ENCODE data around the gene ASPSCR1. TPM values are rescaled to one million over a fixed set of nuclear protein-coding genes. Genes with fewer than 3 reads are reported as not detected.

ASPSCR1 gene
- total and polyA plus RNA-seq, 2 of the 13 experiments (the other 11 are each of a cell fraction or from before 2014, with no cell fraction given) = 274 to 314 TPM

DNA sequence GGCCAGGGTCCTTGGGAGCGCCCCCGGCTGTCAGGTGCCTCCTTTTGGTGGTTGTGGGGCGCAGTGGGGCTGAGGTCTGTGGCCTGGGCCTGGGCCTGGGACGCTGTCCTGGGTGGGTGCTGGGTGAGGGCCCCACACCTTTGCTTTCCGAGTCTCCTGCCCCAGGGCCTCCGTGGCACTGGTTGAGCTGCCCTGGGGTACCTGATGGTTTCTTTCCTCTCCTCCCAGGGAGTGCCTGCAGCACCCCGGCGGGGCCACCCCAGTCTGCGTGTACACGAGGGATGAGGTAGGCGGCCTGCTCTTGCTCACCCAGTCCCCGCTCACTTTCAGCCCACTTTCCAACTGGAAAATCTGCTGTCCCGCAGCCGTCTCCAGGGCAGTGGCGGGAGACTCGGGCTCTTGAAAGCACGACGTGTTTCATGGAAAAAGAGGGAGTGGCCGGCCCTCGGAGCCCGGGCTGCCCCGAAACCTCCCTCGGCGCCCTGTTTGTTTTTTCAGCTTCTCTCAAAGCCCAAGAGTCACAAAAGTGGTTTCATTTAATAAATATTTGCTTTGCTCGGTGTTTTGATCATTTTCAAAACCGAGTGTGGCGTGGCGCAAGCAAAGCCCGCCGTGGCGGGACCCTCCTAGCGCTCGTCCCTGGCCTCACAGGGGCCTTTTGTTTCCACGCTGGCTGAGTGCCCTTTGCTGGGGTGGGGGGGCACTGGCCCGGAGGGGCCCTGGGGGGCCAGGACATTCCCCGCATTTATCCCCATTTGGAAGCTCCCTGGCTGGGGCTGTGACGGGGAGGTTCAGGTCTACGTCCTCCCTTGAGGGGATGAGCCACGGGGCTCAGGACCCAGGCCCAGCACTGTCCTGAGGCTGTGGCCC, 17.4 kb downstream of the ASPSCR1 start (continued):
- TF ChIP-seq, protein P1, sequence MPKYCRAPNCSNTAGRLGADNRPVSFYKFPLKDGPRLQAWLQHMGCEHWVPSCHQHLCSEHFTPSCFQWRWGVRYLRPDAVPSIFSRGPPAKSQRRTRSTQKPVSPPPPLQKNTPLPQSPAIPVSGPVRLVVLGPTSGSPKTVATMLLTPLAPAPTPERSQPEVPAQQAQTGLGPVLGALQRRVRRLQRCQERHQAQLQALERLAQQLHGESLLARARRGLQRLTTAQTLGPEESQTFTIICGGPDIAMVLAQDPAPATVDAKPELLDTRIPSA (CRISPR knock-in tag; IDR thresholded peaks at IDR 0.05; ENCODE audit: borderline replicate concordance) = 0 out of 2 replicates have a peak, but pooled peaks have one; percentile 51
- TF ChIP-seq, protein P2, sequence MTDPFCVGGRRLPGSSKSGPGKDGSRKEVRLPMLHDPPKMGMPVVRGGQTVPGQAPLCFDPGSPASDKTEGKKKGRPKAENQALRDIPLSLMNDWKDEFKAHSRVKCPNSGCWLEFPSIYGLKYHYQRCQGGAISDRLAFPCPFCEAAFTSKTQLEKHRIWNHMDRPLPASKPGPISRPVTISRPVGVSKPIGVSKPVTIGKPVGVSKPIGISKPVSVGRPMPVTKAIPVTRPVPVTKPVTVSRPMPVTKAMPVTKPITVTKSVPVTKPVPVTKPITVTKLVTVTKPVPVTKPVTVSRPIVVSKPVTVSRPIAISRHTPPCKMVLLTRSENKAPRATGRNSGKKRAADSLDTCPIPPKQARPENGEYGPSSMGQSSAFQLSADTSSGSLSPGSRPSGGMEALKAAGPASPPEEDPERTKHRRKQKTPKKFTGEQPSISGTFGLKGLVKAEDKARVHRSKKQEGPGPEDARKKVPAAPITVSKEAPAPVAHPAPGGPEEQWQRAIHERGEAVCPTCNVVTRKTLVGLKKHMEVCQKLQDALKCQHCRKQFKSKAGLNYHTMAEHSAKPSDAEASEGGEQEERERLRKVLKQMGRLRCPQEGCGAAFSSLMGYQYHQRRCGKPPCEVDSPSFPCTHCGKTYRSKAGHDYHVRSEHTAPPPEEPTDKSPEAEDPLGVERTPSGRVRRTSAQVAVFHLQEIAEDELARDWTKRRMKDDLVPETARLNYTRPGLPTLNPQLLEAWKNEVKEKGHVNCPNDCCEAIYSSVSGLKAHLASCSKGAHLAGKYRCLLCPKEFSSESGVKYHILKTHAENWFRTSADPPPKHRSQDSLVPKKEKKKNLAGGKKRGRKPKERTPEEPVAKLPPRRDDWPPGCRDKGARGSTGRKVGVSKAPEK (CRISPR knock-in tag; IDR thresholded peaks at IDR 0.05; ENCODE audit: borderline replicate concordance) = no peak
- no peak for TF ChIP-seq CBX5 (CRISPR knock-in tag; IDR thresholded peaks at IDR 0.05; ENCODE audit: borderline replicate concordance)
- no peak for TF ChIP-seq KDM5B (CRISPR knock-in tag; IDR thresholded peaks at IDR 0.05; ENCODE audit: borderline replicate concordance)
- TF ChIP-seq ATAD3A (CRISPR knock-in tag; IDR thresholded peaks at IDR 0.05) = no peak
- TF ChIP-seq MXI1 (IDR thresholded peaks at IDR 0.05; ENCODE audit: borderline replicate concordance, low read depth, low read length) = peak; percentile 60; the same call in 2 of the 3 replicates
- peak; percentile 56 for TF ChIP-seq TBX2 (CRISPR knock-in tag; IDR thresholded peaks at IDR 0.05; ENCODE audit: borderline replicate concordance)
- peak; percentile 76 for TF ChIP-seq SAP130 (CRISPR knock-in tag; IDR thresholded peaks at IDR 0.05; ENCODE audit: low read depth)
- peak; percentile 58 for TF ChIP-seq SRSF4 (IDR thresholded peaks at IDR 0.05; ENCODE audit: low read depth, low read length, poor library complexity, severe bottlenecking)
- TF ChIP-seq DPF2 (CRISPR knock-in tag; IDR thresholded peaks at IDR 0.05; ENCODE audit: borderline replicate concordance, low read depth) = peak; percentile 10; the same call in 1 of the 2 replicates
- TF ChIP-seq AHR (CRISPR knock-in tag; IDR thresholded peaks at IDR 0.05) = peak; percentile 8; the same call in 1 of the 2 replicates
- TF ChIP-seq SP5 (CRISPR knock-in tag; IDR thresholded peaks at IDR 0.05; ENCODE audit: borderline replicate concordance, low read depth) = peak; percentile 91
- 0 out of 2 replicates have a peak, but pooled peaks have one; percentile 6 for TF ChIP-seq ZBTB20 (CRISPR knock-in tag; IDR thresholded peaks at IDR 0.05; ENCODE audit: borderline replicate concordance, low read depth)
- peak; percentile 20 for TF ChIP-seq IKZF4 (CRISPR knock-in tag; IDR thresholded peaks at IDR 0.05; ENCODE audit: borderline replicate concordance, low read depth, not compliant biosample characterization)
- TF ChIP-seq, protein P3, sequence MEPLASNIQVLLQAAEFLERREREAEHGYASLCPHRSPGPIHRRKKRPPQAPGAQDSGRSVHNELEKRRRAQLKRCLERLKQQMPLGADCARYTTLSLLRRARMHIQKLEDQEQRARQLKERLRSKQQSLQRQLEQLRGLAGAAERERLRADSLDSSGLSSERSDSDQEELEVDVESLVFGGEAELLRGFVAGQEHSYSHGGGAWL (CRISPR knock-in tag; IDR thresholded peaks at IDR 0.05) = peak; percentile 2; the same call in 1 of the 2 replicates
- peak; percentile 93 for TF ChIP-seq MED13 (CRISPR knock-in tag; IDR thresholded peaks at IDR 0.05)
- TF ChIP-seq YY1 (IDR thresholded peaks at IDR 0.05; ENCODE audit: insufficient read depth, insufficient replicate concordance, low read depth, low read length) = peak; percentile 24
- no peak for TF ChIP-seq ZNF562 (CRISPR knock-in tag; IDR thresholded peaks at IDR 0.05; ENCODE audit: borderline replicate concordance)
- TF ChIP-seq, protein P4, sequence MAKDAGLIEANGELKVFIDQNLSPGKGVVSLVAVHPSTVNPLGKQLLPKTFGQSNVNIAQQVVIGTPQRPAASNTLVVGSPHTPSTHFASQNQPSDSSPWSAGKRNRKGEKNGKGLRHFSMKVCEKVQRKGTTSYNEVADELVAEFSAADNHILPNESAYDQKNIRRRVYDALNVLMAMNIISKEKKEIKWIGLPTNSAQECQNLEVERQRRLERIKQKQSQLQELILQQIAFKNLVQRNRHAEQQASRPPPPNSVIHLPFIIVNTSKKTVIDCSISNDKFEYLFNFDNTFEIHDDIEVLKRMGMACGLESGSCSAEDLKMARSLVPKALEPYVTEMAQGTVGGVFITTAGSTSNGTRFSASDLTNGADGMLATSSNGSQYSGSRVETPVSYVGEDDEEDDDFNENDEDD (CRISPR knock-in tag; IDR thresholded peaks at IDR 0.05; ENCODE audit: borderline replicate concordance) = peak; percentile 69
- TF ChIP-seq, protein P5, sequence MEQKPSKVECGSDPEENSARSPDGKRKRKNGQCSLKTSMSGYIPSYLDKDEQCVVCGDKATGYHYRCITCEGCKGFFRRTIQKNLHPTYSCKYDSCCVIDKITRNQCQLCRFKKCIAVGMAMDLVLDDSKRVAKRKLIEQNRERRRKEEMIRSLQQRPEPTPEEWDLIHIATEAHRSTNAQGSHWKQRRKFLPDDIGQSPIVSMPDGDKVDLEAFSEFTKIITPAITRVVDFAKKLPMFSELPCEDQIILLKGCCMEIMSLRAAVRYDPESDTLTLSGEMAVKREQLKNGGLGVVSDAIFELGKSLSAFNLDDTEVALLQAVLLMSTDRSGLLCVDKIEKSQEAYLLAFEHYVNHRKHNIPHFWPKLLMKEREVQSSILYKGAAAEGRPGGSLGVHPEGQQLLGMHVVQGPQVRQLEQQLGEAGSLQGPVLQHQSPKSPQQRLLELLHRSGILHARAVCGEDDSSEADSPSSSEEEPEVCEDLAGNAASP (CRISPR knock-in tag; IDR thresholded peaks at IDR 0.05; ENCODE audit: borderline replicate concordance) = peak; percentile 60; the same call in 1 of the 2 replicates
- peak; percentile 88 for TF ChIP-seq PITX1 (CRISPR knock-in tag; IDR thresholded peaks at IDR 0.05)
